Glomerular visceral epithelial cell (primary cell): Measurements from ENCODE around the gene SNRPD2.
A peak's percentile ranks its signal among the peaks of the same experiment; 100 is the strongest.

ENCODE experiments used
- DNase-seq: peaks from one replicate; pipeline ENCODE4 v3.0.0-alpha.2; 2016; ENCODE audit errors: extremely low spot score

The SNRPD2 gene

DNA sequence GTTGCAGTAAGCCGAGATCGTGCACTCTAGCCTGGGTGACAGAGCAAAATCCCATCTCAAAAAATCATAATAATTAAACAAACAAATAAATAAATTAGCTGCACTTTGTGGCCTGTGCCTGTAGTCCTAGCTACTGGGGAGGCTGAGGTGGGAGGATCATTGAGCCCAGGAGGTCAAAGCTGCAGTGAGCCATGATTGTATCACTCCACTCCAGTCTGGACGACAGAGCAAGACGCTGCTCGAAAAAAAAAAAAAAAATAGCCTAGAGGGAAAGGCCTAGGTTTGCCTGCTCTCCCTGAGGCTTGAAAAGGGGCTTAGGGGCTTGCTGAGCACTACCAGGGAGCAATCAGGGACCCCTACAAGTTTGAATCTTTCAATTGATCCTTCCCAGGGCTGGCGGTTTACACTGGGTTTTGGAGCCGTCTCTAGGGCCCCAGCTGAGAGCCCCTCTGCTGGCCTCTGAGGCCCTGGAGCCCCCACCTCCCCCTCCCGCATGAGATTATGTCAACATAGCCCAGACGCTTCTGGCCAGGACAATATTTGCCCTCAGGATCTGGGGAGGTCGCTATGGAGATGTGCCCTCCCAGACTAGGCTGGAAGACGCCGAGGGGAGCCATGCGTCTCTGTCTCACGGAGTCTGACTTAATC is 34.1 kb downstream of the SNRPD2 start:
- DNase-seq, result no peak

DNA sequence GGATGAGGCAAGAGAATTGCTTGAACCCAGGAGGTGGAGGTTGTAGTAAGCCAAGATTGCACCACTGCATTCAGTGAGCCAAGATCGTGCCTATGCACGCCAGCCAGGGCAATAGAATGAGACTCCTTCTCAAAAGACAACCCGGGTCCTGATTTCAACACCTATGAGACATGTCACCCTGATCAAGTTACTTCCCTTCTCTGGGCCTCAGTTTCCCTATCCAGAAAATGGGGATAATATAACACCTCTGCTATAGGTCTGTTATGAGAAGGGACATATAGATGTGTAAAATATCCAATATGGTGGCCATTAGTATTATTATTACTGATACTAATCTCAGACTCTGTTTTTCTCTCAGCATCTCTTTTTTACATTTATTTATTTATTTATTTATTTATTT is 36.7 kb downstream of the SNRPD2 start:
- DNase-seq, result no peak

DNA sequence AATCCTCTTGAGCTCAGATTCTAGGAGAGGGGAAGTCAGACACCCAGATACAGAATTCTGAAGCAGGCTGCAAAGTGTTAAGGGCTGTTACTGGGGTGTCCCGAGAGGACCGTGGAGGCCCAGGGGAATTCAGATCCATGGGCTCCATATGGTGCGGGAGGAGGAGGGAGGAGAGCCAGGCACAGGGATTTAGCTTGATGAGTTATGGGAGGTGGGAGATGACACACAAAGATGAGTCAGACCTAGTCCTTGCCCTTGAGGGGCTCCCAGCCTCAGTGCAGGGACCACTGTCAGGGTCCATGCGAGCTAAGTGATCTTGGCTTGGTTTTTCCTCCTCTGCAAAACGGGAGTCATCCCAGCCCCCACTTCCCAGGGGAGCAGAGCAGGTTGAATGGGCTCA is 38.1 kb downstream of the SNRPD2 start:
- DNase-seq, result no peak

DNA sequence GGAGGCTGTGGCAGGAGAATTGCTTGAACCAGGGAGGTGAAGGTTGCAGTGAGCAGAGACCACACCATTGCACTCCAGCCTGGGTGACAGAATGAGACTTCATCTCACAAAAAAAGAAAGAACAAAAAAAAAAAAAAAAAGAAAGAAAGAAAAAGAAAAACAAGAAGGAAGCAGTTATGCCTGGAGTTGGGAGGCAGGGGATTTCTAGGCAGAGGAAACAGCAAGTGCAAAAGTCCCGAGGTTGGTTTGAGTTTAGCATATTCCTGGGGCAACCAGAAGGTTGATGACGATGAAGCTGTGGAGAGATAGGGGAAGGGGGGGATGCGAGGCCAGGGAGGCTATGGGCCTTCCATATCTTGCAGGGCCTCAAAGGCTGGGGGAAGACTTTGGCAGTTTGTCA is 41.0 kb downstream of the SNRPD2 start:
- DNase-seq, result no peak

DNA sequence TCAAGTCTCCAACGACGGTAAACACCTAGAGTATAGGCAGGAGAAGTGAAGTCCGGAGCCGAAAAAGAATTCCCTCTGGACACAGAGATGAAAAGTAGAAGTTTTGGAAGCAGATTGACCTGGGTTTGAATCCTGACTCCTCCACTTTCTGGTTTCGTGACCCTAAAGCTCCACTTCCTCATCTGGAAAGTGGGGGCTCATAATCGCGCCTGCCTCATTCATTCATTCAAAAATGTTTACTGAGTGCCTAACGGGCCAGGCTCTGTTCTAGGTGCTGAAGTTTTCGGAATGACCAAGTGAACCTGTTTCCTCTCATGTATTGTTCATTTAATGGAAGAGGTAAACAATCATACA is 45.4 kb downstream of the SNRPD2 start:
- DNase-seq, result no peak

DNA sequence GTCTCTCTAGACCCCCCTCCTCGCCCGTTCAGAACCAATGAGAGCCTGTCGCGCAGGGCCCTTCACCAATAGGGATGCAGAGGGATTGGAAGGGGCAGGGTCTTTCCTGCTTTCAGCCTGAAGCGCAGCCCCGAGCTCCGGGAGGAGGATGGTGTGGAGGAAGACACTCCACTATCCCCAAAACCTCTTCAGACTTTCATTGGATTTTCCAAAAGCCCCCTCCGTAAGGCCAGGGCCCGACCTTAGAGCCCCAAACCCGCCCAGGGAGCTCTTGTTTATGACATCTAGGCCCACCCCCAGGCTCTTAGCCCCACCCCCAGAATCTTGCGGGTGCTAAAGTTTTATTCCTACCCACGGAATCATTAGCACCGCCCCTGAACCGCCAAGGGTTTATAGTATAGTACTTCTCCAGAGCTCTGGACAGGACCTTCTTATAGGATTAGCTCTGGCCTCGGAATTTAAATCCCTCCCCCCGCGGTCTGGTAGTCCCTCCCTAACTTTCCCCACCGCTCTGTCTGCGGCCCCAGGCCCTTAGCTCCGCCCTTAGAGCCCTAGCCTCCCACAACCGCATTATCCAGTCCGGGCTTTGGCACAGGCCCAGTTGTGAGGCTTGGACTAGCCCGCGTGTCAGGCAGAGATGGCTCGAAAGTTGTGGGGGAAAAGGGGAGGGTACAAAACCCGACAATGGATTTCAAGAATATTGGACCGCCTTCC is 46.0 kb downstream of the SNRPD2 start:
- DNase-seq, result peak; percentile 92

DNA sequence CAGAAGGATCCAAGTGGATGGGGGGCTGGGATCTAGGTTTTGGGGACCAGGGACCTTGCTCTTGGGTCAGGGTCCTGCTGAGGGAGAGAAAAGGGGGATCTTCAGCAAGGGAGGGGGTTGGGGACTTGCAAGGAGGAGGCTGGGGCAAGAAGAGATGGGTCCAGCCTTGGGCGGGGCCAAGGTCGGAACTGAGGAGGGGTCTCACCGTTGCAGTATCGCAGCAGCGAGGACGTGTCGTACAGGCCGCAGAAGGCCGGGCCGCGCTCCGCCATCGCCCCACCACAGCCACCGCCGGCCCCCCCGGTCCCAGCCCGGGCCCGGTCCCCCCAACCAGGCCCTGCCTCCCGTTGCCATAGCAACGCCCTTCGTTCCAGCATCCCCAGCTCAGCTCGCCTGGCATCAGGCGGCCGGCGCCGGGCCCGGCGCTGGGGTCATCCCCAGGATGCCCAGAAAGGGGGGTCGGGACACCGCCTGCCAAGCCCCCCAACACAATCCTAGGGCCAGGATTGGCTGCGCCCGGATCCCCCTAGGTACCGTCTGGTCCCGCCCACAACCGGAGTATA is 46.6 kb downstream of the SNRPD2 start:
- DNase-seq, result no peak

DNA sequence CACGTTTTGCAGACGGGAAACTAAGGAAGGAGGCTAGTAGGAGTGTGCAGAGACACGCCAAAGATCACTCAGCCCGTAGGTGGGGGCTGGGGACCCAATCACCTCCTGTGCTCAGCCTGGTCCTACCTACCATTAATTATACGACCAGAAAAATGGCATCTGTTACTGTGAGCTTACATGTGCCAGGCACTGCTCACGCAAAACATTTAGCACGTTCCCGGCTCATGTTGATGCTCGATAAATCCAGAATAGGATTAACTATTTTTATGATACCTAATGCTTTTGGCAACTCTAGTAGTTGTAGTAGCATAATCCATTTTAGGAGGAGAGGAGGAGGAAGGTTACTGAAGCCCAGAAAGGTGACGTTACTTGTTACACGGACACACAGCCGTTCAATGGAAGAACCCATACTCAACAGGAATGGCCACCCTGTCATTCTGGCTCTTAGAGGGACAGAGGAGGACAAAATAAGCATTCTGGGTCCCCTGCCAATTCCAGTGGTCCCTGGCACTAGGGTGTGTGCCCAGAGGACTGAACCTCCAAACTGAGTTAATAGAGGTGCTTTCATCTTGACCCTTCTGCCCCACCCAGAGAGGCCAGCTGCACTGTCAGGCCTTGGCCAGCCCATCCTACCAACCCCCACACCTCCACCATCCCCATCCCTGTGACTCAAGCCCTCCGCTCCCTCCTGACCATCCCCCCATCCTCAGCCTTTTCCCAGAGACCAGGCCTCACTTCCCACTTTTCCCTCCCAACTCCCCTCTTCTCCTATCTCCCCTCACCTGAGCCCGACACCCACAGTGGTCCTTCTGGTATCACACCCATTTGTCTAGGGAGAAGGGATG is 47.6 kb downstream of the SNRPD2 start:
- no peak for DNase-seq

DNA sequence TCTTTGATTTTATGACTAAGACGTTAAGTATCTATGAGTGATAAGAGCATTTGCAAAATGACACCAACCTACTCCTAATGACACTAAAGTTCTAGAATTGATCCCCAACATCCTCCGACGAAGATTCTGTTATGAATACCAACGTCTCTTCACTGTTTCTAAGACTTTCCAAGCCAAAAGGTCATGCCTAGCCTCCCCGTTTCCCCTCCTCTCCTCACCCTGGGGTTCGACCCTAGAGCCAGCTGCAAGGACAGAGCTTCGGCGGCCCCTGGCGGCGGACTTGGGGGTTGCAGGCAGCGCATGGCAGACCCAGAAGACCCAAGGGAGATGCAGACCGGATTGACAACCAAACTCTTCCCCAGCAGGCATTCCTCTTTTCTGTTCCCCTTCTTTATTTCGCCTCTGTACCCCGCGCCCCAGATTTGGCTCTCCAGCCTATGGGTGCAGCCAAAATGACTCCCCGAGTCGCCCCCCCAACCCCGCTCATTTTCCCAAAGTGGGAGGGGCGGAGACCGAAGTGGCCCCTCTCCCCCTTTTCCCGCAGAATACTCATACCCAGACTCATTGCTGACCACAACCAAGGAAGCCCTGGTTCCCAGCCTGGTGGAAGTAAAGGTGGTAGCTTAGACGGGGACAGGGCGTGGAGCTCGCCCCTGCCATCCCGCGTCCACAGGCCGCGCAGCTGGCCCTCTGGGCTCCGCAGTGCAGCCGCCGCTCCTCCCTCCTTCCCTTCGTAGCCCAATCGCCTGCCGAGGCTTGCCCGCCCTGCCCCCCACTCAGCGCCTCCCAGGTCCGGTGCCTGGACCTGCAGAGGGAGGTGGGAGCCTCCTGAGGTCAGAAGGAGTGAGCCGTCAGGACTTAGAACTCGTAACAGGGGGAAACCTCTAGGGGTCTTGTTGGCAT is 48.5 kb downstream of the SNRPD2 start:
- DNase-seq, result peak; percentile 87

DNA sequence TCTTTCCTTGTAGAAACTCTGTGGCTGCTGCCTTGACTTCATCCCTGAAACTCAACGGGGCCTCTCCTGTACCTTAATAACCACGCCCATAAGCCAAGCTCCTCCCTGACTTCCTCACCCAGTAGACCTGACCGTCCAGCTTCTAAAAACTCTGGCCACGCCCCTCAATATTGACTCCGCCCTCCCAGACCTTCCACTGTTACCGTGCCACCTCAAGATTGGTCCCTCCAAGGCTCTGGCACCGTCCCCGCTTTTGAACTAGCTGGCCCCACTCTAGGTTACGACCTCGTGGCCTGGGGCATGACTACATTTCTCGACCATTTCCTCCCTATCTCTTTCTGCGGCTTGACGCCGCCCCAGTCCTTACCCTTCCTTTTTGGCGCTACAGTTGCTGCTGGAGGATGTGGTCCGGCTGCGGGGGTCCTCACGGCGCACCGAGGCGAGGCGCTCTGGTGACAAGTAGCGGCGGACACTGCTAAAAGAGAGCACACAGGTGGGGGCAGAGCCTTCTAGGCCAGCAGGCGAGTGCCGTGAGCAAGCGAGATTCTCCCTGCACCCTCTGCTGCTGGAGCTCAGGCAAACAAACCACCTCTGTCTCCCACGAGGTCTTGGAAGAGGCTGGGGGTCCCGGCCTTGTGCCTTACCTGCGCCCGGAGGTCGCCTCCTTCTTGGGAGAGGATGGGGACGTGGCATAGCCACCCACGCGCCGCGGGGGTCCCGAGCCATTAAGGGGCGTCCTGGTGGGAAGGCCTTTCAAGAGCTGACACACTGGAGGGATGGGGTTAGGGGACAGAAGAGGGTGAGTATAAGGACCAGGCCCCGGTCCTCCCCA is 50.3 kb downstream of the SNRPD2 start:
- peak; percentile 94 for DNase-seq

DNA sequence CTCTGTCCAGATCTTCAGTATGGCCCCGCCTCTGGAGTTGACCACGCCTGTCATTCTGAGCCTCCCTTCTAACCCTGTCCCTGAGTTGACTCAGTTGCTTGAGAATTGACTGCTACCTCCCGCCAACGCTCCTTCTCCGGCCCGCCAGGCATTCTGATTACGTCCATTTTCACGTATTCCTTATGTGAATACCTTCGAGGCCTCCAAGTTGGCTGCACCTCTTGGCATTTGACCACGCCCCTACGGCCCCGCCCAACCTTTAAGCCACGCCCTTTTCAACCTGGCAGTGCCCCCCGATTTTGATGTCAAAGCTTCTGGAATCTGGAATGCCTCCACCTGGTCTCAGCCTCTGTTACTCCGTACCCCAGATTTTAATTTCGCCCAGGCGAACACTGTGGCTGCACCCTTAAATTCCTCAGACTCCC is 50.9 kb downstream of the SNRPD2 start:
- DNase-seq, result no peak

DNA sequence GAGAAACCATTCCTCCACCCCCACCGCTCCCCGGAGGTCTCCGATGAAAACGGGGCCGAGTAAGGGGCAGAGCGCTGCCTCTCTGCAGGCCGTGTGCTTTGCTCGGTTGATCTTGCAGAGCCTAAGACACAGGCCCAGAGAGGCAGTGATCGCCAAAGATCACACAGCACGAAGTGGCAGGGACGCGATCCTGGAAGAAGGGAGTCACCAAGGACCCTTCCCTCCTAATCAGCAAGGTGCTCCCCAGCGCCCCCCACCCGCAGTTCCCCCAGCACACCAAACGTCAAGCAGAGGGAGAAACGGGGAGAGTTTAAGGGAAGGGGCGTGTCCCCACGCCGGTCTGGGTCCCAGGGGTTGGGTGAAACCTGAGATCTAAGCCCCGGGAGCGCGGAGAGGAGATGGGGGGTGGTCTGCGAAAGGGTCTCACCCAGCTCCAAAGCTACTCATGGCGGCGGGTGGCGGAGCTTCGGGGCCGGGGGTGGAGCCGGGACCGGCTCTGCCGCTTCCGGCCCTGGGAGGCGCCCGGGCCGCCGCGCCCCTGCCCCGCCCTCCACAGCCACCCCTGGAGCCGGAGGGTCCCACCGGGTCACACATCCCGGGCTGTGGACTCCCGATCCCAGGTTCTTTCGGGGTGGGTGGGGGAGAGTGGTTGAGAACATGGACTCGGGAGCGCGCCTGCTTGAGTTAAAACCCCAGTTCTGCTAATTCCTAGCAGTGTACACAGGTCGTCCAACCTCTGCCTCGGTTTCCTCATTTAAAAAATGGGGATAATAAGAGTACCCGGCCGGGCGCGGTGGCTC is 52.6 kb downstream of the SNRPD2 start, which contains the start of gene EML2:
TSS of gene EML2 (minus strand) at position 468 of the 800 bp plus-strand sequence. CDS start at position 447, 21 bp downstream.
- DNase-seq, result peak; percentile 49

DNA sequence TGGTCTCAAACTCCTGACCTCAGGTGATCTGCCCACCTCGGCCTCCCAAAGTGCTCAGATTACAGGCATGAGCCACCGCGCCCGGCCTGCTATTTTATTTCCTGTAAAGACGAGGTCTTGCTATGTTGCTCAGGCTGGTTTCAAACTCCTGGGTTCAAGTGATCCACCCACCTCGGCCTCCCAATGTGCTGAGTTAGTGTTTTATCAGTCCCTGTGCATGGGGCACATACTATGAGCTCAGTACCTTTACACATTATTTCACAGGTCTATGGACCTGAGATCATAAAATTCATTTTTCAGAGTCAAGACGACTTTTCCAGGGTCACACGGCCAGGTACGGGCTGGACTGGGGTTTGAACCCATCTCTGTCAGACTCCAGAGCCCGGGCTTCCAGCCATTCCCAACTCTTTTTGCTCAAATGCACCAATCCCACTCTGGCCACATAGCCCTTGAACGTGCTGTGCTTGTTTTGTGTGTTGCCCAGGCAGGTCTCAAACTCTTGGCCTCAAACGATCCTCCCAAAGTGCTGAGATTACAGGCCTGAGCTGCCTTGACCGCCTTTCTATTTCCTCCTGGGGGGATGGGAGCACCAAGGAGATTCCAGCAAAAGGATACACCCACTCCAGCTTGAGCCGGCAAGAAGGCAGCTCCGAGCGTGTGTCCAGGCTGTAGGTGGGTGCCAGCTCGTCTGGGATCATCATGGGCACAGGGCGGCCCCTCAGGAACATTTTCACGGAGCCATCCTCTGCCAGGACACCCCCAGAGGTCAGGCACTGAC is 53.7 kb downstream of the SNRPD2 start:
- peak; percentile 31 for DNase-seq
